Measurements from ENCODE around the gene IL16.

IL16 gene

GRCh38 chr15:81289910-81290309 is 93.2 kb downstream of the IL16 start:
- no peak for FAIRE-seq
- DNase-seq (ENCODE audit: insufficient read length, low spot score) = no peak

DNA sequence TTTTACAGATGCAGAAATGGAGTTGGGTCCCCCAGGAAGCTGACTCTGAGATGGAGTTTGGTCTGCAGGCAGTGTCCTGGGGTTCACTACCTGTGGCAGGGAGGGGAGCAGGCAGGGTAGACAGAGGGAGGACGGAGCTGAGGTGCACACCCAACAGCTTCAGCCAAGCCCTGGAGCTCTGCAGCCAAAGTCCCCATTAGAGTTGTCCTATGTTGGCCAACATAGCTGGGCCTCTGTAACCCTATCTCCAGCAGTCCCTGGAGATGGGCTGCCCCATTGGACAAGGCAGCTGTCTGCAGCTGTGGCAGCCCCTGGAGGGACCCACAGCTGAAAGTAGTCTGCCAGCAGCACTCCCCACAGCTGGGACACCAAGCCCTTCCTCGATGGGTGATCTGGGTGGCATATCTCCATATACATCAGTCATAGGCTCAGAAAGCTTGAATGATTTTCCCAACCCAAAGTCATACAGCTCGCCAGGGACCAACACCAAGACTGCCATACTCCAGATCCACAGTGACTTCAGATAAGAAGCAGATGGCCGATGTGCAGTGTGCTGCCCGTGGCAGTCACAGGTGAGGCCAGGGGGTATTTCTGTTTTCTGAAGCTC is 95.3 kb downstream of the IL16 start:
- no peak for DNase-seq (ENCODE audit: insufficient read length, low spot score)
- peak; percentile 82 for FAIRE-seq

GRCh38 chr15:81292523-81293001 is 95.9 kb downstream of the IL16 start:
- DNase-seq (ENCODE audit: insufficient read length, low spot score) (no peak), FAIRE-seq (no peak)

DNA sequence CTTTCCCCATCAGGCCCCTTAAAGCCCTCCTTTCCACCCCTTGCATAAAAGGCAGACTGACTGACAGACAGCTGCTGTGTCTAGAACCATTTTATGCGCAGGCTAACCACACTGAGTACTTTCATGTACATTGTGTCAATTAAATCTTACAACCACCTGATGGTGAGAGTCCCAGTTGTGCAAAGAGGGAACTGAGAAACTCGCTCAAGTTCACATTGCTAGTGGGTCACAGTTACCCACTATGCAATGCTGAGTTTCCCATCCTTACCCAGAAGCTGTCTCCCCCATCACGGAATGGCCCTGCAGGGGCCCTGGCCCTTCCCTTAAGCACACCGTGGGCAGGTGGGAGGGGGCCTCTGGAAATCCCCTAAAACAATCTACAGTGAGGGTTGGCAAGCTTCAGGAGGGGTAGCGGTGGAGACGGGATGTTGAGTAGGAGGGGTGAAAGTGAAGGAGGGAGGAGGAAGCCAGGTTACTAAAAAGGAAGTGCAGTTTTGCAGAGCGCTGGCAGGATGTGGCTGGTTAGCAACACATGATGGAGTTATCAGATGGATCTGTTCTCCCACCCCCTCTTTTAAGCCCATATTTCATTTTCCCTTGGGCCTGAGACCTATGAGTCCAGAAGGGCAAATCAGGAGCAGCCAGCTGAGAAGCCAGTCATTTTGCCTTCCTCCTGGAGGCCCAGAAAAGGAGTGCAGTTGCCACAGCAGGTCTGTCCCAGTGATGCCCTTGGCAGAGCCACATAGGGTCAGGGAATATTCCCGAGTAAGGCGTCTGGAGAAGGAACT is 97.2 kb downstream of the IL16 start:
- peak; percentile 29 for DNase-seq (ENCODE audit: insufficient read length, low spot score)
- FAIRE-seq = peak; percentile 100

- FAIRE-seq (no peak), DNase-seq (ENCODE audit: insufficient read length, low spot score) (no peak)
Measured at GRCh38 chr15:81294516-81294880, 97.8 kb downstream of the IL16 start.

DNA sequence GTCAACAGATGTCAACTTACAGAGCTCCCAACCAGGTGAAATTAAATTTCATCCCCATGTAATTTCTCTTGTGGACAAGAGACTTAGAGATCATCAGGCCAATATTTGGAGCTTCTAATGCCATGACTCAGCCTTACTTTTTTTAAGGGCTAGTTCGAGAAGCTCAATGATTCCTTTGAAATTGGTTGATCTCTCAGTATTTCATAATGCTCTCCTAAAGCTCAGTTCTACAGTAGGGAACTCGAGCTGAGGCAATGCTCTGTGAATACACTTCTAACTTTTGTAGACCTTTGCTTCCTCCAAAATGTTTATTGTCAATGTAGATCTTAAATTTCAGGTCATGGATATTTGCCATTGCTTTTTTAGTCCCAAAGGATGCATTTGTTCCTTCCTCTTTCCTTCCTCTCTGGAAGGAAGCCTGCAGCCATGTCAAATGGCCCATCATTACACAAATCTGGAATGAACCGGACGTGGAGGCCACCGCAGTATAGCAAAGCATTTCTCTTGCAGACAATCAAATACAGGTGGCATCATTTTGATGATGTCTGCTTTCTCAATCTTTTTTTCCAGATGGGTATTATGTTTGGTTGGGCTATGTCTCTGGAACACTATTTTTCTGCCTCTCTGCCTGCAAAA is 98.9 kb downstream of the IL16 start:
- DNase-seq (ENCODE audit: insufficient read length, low spot score) = no peak

GRCh38 chr15:81296186-81296585 is 99.5 kb downstream of the IL16 start:
- no peak for FAIRE-seq
- no peak for DNase-seq (ENCODE audit: insufficient read length, low spot score)

More for the DNA sequence above, 98.9 kb downstream of the IL16 start:
- FAIRE-seq = peak; percentile 81

DNA sequence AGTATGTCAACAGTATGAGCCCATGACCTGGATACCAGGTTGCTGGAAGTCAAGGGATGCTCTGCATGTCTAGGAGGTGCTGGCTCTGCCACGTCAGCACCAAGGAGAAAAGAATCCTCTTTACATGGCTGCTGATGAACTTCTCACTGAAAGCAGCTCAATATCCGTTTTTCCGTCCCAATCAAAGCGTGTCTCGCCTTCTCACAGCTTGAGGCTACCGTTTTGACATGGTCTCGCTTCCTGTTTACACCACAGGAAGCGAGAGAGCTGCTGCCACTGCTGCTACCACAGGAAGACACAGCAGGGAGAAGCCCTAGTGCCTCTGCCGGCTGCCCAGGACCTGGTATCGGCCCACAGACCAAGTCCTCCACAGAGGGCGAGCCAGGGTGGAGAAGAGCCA is 100.0 kb downstream of the IL16 start:
- FAIRE-seq = peak; percentile 100
- peak; percentile 29 for DNase-seq (ENCODE audit: insufficient read length, low spot score)

DNA sequence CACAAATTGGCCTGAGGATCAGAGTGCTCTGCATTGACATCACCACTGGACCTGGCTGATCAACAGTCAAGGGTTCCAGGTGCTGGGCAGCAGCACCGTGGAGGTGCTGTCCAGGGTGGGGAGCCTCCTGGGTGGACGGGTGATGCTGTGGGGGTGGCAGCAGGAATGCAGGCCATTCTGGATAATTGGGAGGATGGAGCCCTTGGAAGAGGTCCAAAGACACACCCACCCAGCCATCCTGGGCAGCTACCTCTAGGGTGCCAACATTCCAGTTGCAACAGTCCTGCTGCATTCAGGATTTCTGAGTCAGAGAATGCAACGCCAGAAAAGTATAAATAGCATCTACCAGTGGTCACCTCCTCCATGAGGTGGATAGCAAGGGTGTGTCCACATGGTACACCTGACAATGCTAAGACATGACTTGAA is 100.5 kb downstream of the IL16 start:
- peak; percentile 21 for FAIRE-seq
- DNase-seq (ENCODE audit: insufficient read length, low spot score) = no peak

- no peak for DNase-seq (ENCODE audit: insufficient read length, low spot score)
- no peak for FAIRE-seq
Measured at GRCh38 chr15:81297603-81298575, 101.2 kb downstream of the IL16 start.

GRCh38 chr15:81298611-81299010 is 101.9 kb downstream of the IL16 start:
- no peak for DNase-seq (ENCODE audit: insufficient read length, low spot score)
- FAIRE-seq = peak; percentile 92

- no peak for FAIRE-seq
Measured at GRCh38 chr15:81299156-81299555, 102.5 kb downstream of the IL16 start.

DNA sequence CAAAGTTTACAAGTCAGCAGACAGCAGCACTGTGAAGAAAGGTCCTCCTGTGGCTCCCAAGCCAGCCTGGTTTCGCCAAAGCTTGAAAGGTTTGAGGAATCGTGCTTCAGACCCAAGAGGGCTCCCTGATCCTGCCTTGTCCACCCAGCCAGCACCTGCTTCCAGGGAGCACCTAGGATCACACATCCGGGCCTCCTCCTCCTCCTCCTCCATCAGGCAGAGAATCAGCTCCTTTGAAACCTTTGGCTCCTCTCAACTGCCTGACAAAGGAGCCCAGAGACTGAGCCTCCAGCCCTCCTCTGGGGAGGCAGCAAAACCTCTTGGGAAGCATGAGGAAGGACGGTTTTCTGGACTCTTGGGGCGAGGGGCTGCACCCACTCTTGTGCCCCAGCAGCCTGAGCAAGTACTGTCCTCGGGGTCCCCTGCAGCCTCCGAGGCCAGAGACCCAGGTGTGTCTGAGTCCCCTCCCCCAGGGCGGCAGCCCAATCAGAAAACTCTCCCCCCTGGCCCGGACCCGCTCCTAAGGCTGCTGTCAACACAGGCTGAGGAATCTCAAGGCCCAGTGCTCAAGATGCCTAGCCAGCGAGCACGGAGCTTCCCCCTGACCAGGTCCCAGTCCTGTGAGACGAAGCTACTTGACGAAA is 103.1 kb downstream of the IL16 start:
- FAIRE-seq = peak; percentile 54
- DNase-seq (ENCODE audit: insufficient read length, low spot score) = no peak

More at GRCh38 chr15:81299156-81299555, 102.5 kb downstream of the IL16 start:
- no peak for DNase-seq (ENCODE audit: insufficient read length, low spot score)

- no peak for FAIRE-seq
Measured at GRCh38 chr15:81301385-81301784, 104.7 kb downstream of the IL16 start.

GRCh38 chr15:81301815-81302399 is 105.2 kb downstream of the IL16 start:
- peak; percentile 100 for FAIRE-seq

More at GRCh38 chr15:81301385-81301784, 104.7 kb downstream of the IL16 start:
- DNase-seq (ENCODE audit: insufficient read length, low spot score) = no peak

DNA sequence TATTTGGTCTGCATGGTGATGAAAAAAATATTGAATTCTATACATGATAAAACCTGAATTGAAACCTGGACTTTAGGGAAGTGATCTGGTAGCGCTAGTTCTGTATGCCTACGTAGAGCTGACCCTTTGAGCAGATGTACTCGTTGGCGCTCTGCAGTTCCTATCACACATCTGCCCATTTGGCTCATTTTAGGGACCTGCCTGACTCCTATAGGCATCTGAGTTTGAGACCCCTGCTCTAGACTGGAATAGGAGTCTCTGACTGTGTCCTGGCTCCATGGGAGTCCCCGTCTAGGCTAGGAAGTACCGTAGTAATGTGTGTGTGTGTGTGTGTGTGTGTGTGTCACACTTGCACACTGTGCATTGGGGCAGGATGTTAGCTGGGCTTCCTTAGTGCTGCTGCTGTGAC is 106.0 kb downstream of the IL16 start:
- no peak for FAIRE-seq
- DNase-seq (ENCODE audit: insufficient read length, low spot score) = no peak

More at GRCh38 chr15:81301815-81302399, 105.2 kb downstream of the IL16 start:
- DNase-seq (ENCODE audit: insufficient read length, low spot score) = peak; percentile 38

DNA sequence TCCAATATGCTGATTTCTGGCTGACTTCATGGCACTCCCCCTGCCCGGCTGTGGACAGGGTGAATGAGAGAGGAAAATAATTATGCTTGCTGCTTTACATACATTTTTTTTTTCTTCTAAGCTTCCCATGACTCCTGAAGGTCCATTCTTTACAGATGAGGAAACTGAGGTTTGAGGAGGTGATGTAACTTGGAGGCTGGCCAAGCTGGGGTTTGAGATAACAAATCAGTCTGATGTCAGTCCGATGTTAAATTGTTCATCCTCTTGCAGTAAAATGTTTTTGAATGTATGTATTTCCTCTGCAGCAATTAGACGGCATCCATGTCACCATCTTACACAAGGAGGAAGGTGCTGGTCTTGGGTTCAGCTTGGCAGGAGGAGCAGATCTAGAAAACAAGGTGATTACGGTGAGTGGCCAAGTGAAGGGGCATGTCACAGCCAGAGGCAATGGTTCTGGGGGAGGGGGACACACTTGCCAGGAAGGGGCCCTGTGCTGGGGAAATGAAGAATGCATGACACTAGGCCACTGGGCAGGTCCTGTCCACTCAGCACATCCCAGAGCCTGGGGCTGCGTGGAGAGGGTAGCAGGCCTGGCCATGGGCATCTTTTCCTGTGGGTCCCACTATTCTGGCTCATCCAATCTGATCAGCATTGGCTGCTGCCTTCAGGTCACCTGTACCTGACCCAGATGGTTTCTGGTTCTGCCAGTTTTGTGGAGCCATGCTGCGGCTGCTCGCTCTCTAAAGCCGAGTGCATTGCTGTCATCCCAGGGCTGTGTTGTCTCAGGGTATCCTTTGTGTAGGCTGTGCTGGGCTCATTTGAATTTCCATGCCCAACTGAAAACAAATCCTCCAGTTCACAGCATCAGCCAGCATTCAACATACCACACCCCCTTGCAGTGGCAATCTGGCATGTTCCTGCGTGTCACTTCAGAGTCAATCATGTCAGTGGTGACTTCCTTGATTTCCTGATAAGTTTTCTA is 106.9 kb downstream of the IL16 start:
- DNase-seq (ENCODE audit: insufficient read length, low spot score) (no peak), FAIRE-seq (no peak)

- FAIRE-seq = no peak
Measured at GRCh38 chr15:81304226-81304625, 107.5 kb downstream of the IL16 start.

More at GRCh38 chr15:81304226-81304625, 107.5 kb downstream of the IL16 start:
- no peak for DNase-seq (ENCODE audit: insufficient read length, low spot score)
